Mammary epithelial cell (primary cell): Measurements from ENCODE around the gene CDK9.

ENCODE experiments used
- EZH2 ChIP-seq: IDR thresholded peaks from 2 replicates; pipeline ENCODE4 v1.6.1; 2012; ENCODE audit warnings: low read length, inconsistent platforms, borderline replicate concordance
- TF ChIP-seq, protein P1 (sequence below), 2 donors: IDR thresholded peaks in 1 of 2; conservative IDR thresholded peaks in 1 of 2; 2 replicates each; pipeline ENCODE4 v1.5.1; 2011 to 2012; ENCODE audit warnings: inconsistent platforms in 2 of 2, low read length in 2 of 2, mild to moderate bottlenecking in 2 of 2, control low read depth in 1 of 2, low read depth in 1 of 2; ENCODE audit not compliant: insufficient read depth in 1 of 2; ENCODE audit errors: extremely low read depth in 1 of 2

DNA sequence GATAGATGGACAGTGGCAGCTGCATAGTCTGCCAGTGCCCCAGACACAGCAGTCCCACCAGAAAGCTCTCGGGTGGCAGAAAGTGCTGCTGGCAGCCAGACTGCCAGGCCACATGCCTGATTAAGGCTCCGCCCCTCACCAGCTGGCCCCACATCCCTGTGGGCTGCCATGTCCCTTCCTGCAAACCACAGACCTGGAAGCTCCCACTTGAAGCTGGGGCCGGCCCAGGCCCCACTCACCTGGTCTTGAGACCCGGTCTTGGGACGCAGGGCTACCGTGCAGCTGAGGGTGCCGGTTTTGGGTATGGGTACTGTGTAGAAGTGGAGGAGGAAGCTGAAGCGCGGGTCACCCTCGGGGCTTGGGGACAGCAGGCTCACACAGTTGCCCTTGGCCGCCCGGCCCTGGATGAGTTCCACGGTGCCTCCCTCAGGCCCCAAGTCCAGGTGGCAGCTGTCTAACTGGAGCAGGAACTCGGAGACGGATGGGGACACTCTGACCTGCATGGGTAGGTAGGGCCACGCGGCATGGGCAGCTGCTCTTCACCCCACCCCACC lies 32.1 kb downstream of the CDK9 start:
- TF ChIP-seq, protein P1, sequence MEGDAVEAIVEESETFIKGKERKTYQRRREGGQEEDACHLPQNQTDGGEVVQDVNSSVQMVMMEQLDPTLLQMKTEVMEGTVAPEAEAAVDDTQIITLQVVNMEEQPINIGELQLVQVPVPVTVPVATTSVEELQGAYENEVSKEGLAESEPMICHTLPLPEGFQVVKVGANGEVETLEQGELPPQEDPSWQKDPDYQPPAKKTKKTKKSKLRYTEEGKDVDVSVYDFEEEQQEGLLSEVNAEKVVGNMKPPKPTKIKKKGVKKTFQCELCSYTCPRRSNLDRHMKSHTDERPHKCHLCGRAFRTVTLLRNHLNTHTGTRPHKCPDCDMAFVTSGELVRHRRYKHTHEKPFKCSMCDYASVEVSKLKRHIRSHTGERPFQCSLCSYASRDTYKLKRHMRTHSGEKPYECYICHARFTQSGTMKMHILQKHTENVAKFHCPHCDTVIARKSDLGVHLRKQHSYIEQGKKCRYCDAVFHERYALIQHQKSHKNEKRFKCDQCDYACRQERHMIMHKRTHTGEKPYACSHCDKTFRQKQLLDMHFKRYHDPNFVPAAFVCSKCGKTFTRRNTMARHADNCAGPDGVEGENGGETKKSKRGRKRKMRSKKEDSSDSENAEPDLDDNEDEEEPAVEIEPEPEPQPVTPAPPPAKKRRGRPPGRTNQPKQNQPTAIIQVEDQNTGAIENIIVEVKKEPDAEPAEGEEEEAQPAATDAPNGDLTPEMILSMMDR (conservative IDR thresholded peaks at IDR 0.05 in 1 of 2, IDR thresholded peaks at IDR 0.05 in 1 of 2; ENCODE audit: extremely low read depth in 1 of 2, insufficient read depth in 1 of 2, low read depth in 1 of 2, low read length in 2 of 2): no peak
- TF ChIP-seq EZH2: no peak
